DOHH2 (cell line): ENCODE results near the gene KRTAP10-6.

Experiments
- EZH2phosphoT487 ChIP-seq: fragments of 200-600 bp; sonication (generic); IDR thresholded peaks from 2 replicates; pipeline ENCODE4 v1.6.1; 2017; ENCODE audit warnings: borderline replicate concordance, mild to moderate bottlenecking, antibody characterized with exemption, low read length, moderate library complexity, mixed read lengths
- TF ChIP-seq, protein P1 (sequence below): fragments of 200-600 bp; sonication (generic); IDR thresholded peaks from one replicate; pipeline ENCODE4 v1.5.1; 2014; ENCODE audit warnings: antibody characterized with exemption, mild to moderate bottlenecking, low read depth, low read length; ENCODE audit not compliant: poor library complexity, severe bottlenecking

DNA sequence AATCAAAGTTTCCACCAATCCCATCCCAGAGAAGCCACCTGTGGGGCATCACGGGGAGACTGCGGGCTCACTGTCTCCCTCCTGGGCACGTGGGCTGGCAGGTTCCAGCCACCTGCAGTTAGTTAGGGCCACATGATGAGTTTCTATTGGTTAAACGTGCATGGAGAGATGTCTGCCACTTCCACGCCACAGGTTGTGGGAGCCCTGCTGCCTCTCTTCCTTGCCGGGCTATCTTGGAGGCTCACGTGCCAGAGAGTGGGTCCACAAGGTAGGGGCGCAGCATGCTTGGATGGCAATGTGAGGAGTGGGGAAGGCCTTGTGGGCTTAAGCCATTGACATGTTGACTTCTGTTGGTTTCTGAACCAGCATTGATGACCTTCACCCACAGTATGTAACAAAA lies 11.6 kb upstream of the KRTAP10-6 start:
- TF ChIP-seq, protein P1, sequence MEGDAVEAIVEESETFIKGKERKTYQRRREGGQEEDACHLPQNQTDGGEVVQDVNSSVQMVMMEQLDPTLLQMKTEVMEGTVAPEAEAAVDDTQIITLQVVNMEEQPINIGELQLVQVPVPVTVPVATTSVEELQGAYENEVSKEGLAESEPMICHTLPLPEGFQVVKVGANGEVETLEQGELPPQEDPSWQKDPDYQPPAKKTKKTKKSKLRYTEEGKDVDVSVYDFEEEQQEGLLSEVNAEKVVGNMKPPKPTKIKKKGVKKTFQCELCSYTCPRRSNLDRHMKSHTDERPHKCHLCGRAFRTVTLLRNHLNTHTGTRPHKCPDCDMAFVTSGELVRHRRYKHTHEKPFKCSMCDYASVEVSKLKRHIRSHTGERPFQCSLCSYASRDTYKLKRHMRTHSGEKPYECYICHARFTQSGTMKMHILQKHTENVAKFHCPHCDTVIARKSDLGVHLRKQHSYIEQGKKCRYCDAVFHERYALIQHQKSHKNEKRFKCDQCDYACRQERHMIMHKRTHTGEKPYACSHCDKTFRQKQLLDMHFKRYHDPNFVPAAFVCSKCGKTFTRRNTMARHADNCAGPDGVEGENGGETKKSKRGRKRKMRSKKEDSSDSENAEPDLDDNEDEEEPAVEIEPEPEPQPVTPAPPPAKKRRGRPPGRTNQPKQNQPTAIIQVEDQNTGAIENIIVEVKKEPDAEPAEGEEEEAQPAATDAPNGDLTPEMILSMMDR = no peak
- TF ChIP-seq EZH2phosphoT487 = no peak
